WI38 (cell line): ENCODE results near the gene VASN.

Source experiments
- H3K4me3 ChIP-seq: 2 replicates; pipeline ENCODE4 v1.5.1; 2011; ENCODE audit warnings: low read depth, mild to moderate bottlenecking, control low read depth, low read length
- TF ChIP-seq, protein P1 (sequence below): IDR thresholded peaks from 2 replicates; pipeline ENCODE4 v1.5.1; 2012; ENCODE audit warnings: low read depth, mild to moderate bottlenecking, control low read depth, low read length

Gene VASN

DNA sequence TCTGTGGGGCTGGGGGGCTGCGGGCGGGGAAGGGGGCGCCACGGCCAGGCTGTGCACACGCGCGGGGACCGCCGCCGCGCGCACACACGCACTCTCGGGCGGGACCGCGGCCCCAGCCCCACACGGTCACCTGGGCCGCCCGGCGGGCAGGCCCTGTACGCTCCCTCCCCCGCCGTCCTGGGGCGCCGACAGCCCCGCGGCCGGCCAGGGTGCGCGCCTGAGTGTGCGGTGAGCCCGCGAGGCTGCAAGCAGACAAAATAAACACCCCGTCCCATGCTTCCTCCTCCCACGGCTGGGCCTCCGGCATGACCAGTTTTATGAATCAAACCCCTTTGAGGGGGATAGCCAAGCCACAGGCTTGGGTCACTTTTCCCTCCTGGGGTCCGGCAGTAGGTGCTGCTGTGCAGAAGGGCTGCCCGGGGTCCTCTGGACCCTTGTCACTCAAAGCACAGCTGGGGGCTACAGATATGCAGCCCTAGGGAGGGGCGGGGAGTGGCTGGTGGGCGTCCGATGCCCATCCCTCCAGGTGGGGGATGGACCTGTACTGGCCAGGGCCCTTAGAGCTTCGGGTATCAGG is 441 bp downstream of the VASN start:
- peak overlapping the region; percentile 97 for H3K4me3 ChIP-seq
- TF ChIP-seq, protein P1, sequence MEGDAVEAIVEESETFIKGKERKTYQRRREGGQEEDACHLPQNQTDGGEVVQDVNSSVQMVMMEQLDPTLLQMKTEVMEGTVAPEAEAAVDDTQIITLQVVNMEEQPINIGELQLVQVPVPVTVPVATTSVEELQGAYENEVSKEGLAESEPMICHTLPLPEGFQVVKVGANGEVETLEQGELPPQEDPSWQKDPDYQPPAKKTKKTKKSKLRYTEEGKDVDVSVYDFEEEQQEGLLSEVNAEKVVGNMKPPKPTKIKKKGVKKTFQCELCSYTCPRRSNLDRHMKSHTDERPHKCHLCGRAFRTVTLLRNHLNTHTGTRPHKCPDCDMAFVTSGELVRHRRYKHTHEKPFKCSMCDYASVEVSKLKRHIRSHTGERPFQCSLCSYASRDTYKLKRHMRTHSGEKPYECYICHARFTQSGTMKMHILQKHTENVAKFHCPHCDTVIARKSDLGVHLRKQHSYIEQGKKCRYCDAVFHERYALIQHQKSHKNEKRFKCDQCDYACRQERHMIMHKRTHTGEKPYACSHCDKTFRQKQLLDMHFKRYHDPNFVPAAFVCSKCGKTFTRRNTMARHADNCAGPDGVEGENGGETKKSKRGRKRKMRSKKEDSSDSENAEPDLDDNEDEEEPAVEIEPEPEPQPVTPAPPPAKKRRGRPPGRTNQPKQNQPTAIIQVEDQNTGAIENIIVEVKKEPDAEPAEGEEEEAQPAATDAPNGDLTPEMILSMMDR: no peak

DNA sequence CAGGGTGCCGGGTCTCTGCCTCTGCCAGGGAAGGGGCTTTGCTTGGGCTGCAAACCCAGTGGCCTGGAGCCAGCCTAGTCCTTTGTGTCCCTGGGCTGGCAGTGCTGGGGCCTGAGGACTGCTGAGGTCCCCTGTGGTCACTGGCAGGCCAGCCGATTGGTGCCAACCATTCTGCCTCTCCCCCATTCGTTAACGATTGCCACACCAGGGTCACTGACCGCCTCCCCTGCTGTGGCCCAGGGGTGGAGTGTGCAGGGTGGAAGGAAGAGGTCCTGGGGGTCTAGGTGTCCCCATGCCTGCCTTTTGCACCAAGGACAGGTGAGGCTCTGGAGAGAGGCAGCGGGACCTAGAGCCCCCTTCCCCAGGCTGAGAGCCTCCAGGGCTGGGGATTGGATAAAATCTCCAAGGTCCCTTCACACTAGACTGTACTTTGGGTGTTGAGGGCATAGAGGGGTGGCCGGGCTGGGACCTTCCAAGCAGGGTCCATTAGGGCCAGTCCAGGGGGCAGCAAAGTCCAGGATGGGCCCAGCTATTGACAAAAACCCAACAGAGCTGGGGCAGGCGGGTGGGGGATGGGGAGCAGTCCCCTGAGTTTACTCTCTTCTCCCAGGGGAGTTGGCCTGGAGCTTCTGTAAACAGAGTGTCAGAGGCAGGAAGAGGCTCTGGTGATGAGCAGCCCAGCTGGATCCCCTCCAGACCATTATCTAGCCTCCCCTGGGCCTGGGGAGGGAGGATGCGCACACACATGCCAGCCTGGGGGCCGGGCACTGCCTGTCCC is 1.1 kb downstream of the VASN start:
- TF ChIP-seq, protein P1: no peak
- H3K4me3 ChIP-seq: peak overlapping the region; percentile 97

DNA sequence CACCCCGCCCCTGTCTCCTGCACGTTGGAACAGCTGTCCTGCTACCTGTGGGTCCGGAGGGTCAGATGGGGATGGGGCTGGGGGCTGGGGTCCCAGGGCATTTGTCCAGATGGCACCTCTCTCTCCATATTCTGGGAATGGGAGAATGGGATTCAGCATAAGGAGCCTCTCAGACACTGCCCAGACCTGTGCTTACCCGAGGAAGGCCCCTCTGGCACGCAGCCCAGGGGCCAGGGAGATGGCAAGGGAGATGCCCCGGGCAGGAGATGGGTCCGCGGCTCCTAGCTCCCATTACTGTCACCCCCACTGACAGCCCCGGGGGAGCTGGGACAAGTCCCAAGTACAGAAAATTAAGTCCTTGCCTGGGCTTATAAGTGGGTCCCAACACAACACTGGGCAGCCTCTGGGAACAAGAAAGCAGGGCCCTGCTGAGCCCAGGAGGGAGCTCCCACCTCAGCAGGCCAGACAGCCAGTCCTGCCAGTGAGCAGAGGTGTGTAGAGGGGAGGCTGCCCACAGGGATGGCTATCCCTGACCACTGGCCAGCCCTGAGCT is 1.8 kb downstream of the VASN start:
- peak overlapping the region; percentile 97 for H3K4me3 ChIP-seq
- TF ChIP-seq, protein P1: no peak

DNA sequence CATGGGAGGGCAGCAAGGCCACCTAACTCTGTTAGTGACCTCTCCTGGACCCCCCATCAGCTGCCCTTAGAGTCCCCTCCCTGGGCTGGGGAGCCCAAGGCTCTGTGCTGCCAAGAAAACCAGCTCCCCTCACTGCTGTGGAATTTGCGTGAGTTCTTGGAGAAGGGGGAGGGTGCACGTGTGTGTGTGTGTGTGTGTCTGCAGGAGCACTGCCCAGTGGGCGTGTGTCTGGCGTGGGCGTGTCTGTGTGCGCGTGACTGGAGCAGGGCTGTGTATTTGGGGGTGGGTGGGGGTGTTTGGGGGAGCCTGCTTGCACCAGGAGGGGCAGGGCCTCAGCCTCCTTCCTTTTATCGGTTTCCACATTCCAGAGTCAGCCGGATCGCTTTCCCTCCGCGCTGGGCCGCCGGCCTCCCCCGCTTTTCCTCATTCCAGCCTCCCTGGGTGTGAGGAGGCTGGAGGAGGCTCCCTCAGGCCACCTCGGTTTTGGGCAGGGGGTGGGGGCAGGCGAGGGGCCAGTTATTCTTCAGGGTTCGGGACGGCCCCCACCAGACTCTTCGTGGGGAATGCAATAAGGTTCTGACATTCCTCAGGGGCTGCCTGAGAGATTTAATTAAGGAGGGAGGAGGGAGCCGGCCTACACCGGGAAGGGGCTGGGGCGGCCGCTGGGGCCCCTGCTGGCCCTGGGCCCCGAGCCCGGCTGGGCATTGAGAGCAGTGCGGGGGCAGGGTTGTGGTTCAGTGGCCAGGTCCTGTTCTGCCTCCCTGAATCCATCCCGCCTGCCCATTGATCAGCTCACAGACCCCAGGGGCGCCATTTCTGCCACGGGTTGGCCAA is 2.5 kb downstream of the VASN start:
- TF ChIP-seq, protein P1: no peak
- H3K4me3 ChIP-seq: peak overlapping the region; percentile 97

DNA sequence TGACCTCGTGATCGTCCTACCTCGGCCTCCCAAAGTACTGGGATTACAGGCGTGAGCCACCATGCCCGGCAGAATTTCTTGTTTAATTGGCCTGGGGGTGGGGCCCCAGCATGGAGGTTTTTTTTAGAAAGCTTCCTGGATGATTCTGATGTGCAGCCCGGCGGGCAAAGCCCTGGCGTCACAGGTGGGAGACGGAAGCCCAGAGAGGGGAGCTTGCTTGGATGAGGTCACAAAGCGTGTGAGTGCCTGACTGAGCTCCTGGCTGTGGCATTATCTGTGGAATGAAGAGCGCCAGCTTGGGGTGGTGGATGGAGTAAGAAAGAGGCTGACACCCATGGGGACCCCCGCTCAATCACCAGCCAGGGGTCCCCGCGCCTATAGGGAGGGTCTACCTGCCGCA is 4.1 kb downstream of the VASN start:
- H3K4me3 ChIP-seq: peak overlapping the region; percentile 39
- TF ChIP-seq, protein P1: no peak

DNA sequence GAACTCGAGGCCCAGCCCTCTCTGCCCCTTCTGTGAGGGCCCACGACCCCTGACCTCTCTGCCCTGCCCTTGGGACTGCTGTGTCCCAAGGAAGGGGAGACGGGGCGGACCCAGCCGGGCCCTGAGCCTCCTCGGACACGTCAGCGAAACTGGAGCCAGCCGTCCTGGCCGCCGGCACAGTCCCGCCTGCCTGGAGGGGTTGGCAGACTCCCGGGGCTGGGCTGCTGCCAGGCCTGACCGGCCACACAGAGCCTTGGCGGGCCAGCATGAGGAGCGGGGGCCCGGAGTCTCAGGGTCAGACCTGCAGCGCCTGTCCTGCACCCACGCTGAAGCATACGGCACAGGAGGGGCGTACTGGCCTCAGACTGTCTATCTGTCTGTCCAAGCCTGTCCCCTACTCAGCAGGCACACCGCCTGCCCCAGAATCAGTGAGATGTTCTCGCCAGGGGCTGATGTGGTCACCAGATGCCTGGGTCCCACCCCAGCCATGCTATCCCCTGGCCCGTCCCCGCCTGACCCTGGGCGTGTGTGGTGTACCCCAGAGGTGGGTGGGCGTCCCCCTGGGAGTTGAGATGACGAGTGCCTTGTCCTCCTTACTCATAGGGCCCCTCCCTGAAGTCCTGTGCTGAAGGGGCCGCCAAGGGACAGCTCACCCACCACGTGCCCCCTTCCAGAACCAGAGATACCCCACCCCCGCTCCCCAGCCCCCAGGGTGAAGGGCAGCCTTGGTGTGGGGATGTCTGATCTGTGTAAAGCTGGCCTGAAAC is 4.7 kb downstream of the VASN start:
- TF ChIP-seq, protein P1: no peak
- H3K4me3 ChIP-seq: peak overlapping the region; percentile 39
